KMS-11 (cell line): ENCODE results near the gene CEP43.

Source experiments
- H2AFZ ChIP-seq: fragments of 200-600 bp; sonication (generic); 2 replicates; pipeline ENCODE4 v1.6.1; 2016; ENCODE audit warnings: antibody characterized with exemption, mixed run types, low read depth
- H3K27ac ChIP-seq: fragments of 200-600 bp; sonication (generic); 2 replicates; pipeline ENCODE4 v1.6.1; 2016; ENCODE audit warnings: mild to moderate bottlenecking, mixed run types
- H3K27me3 ChIP-seq: fragments of 200-600 bp; sonication (generic); 2 replicates; pipeline ENCODE4 v1.6.1; 2017; ENCODE audit warnings: mild to moderate bottlenecking, low read depth, mixed run types, moderate library complexity; ENCODE audit not compliant: insufficient read depth
- H3K36me3 ChIP-seq: fragments of 200-600 bp; sonication (generic); 2 replicates; pipeline ENCODE4 v1.6.1; 2017; ENCODE audit warnings: mild to moderate bottlenecking, mixed run types; ENCODE audit not compliant: insufficient read depth
- H3K4me1 ChIP-seq: fragments of 200-600 bp; sonication (generic); 2 replicates; pipeline ENCODE4 v1.6.1; 2016; ENCODE audit warnings: mild to moderate bottlenecking, low read depth, mixed run types; ENCODE audit not compliant: poor library complexity, severe bottlenecking
- H3K4me2 ChIP-seq: fragments of 200-600 bp; sonication (generic); 2 replicates; pipeline ENCODE4 v1.7.0; 2016; ENCODE audit warnings: mild to moderate bottlenecking, mixed run types
- H3K4me3 ChIP-seq: fragments of 200-600 bp; sonication (generic); IDR thresholded peaks from 2 replicates; pipeline ENCODE4 v1.6.1; 2017; ENCODE audit warnings: low read depth, low read length, mixed read lengths; ENCODE audit not compliant: insufficient read depth
- H3K79me2 ChIP-seq: fragments of 200-600 bp; sonication (generic); 2 replicates; pipeline ENCODE4 v1.6.1; 2016; ENCODE audit warnings: low read depth, mixed run types; ENCODE audit not compliant: insufficient read depth
- H3K9ac ChIP-seq: fragments of 200-600 bp; sonication (generic); 2 replicates; pipeline ENCODE4 v1.6.1; 2016; ENCODE audit warnings: mild to moderate bottlenecking, mixed run types
- H4K20me1 ChIP-seq: fragments of 200-600 bp; sonication (generic); 2 replicates; pipeline ENCODE4 v1.6.1; 2016; ENCODE audit warnings: mild to moderate bottlenecking, mixed run types; ENCODE audit not compliant: insufficient read depth
- CTCF ChIP-seq: fragments of 200-600 bp; sonication (generic); conservative IDR thresholded peaks from 2 replicates; pipeline ENCODE4 v1.6.1; 2017; ENCODE audit warnings: low read depth, mild to moderate bottlenecking, antibody characterized with exemption, low read length, moderate library complexity, mixed read lengths

Gene CEP43

GRCh38 chr6:167007985-167008384 is 8.8 kb downstream of the CEP43 start:
- H3K9ac ChIP-seq = no peak overlapping the region

GRCh38 chr6:167013067-167013466 is 13.9 kb downstream of the CEP43 start:
- H4K20me1 ChIP-seq = no peaks in the 10 kb centered on the region
- no peak for TF ChIP-seq CTCF
- H3K9ac ChIP-seq = no peak overlapping the region
- H3K4me3 ChIP-seq = no peak overlapping the region
- H3K36me3 ChIP-seq = no peaks in the 10 kb centered on the region
- H3K27ac ChIP-seq = no peak overlapping the region
- H3K27me3 ChIP-seq = no peaks in the 10 kb centered on the region
- H3K4me2 ChIP-seq = no peak overlapping the region
- no peak overlapping the region for H2AFZ ChIP-seq
- no peaks in the 10 kb centered on the region for H3K79me2 ChIP-seq
- H3K4me1 ChIP-seq = no peaks in the 10 kb centered on the region

More at GRCh38 chr6:167007985-167008384, 8.8 kb downstream of the CEP43 start:
- Histone ChIP-seq H2AFZ (no peak overlapping the region), H3K27ac (no peak overlapping the region), H3K4me1 (no peaks in the 10 kb centered on the region), H3K79me2 (no peaks in the 10 kb centered on the region; the same call in 1 of the 2 replicates), H3K27me3 (no peaks in the 10 kb centered on the region), H3K36me3 (peaks cover 4% of the 10 kb centered on the region; the same call in 1 of the 2 replicates), H4K20me1 (no peaks in the 10 kb centered on the region), H3K4me2 (no peak overlapping the region), H3K4me3 (no peak overlapping the region)
- no peak for TF ChIP-seq CTCF

GRCh38 chr6:167013946-167014345 is 14.7 kb downstream of the CEP43 start:
- Histone ChIP-seq H3K4me3 (no peak overlapping the region), H2AFZ (no peak overlapping the region), H3K4me2 (no peak overlapping the region), H3K36me3 (no peaks in the 10 kb centered on the region), H3K27me3 (no peaks in the 10 kb centered on the region), H3K79me2 (no peaks in the 10 kb centered on the region), H3K9ac (no peak overlapping the region), H3K27ac (no peak overlapping the region), H3K4me1 (no peaks in the 10 kb centered on the region), H4K20me1 (no peaks in the 10 kb centered on the region)
- no peak for TF ChIP-seq CTCF

GRCh38 chr6:167015302-167015701 is 16.1 kb downstream of the CEP43 start:
- Histone ChIP-seq H3K4me2 (no peak overlapping the region), H3K4me3 (no peak overlapping the region), H3K27ac (no peak overlapping the region), H4K20me1 (no peaks in the 10 kb centered on the region), H3K27me3 (no peaks in the 10 kb centered on the region), H3K4me1 (no peaks in the 10 kb centered on the region), H2AFZ (no peak overlapping the region), H3K36me3 (no peaks in the 10 kb centered on the region), H3K79me2 (no peaks in the 10 kb centered on the region), H3K9ac (no peak overlapping the region)
- no peak for TF ChIP-seq CTCF

GRCh38 chr6:167020206-167020605 is 21.0 kb downstream of the CEP43 start:
- Histone ChIP-seq H3K27me3 (no peaks in the 10 kb centered on the region), H3K9ac (no peak overlapping the region), H2AFZ (no peak overlapping the region), H3K4me3 (no peak overlapping the region), H3K36me3 (no peaks in the 10 kb centered on the region), H3K79me2 (no peaks in the 10 kb centered on the region), H3K4me1 (no peaks in the 10 kb centered on the region), H3K27ac (no peak overlapping the region), H4K20me1 (no peaks in the 10 kb centered on the region), H3K4me2 (no peak overlapping the region)
- TF ChIP-seq CTCF = no peak
